Activated CD4-positive, alpha-beta T cell treated with anti-CD3 and anti-CD28 coated beads, Interleukin-2, Interleukin-4, amounts not matched to agents 100 ng/mL and 50 ng/mL, durations not matched to agents 16 hours and 8 hours (primary cell): ENCODE measurements around the gene PTPRR.

Experiments used
- DNase-seq: peaks from one replicate; pipeline ENCODE4 v3.0.0-alpha.2; 2020; ENCODE audit warnings: low spot score

PTPRR gene

GRCh38 chr12:70695361-70696023 is 225.0 kb downstream of the PTPRR start:
- no peak for DNase-seq

- no peak for DNase-seq
These were observed 227.8 kb downstream of the PTPRR start for GRCh38 chr12:70692681-70693288.

- no peak for DNase-seq
These were observed 229.4 kb downstream of the PTPRR start for GRCh38 chr12:70691018-70691672.

- DNase-seq = no peak
These were observed 233.6 kb downstream of the PTPRR start for GRCh38 chr12:70686907-70687306.

GRCh38 chr12:70686299-70686698 is 234.2 kb downstream of the PTPRR start:
- DNase-seq = no peak

- DNase-seq = no peak
These were observed 236.6 kb downstream of the PTPRR start for GRCh38 chr12:70683976-70684375.

GRCh38 chr12:70671698-70672097 is 248.8 kb downstream of the PTPRR start:
- no peak for DNase-seq

GRCh38 chr12:70670948-70671347 is 249.6 kb downstream of the PTPRR start:
- no peak for DNase-seq

- DNase-seq = no peak
These were observed 253.3 kb downstream of the PTPRR start for GRCh38 chr12:70667253-70667652.

- no peak for DNase-seq
These were observed 254.2 kb downstream of the PTPRR start for GRCh38 chr12:70666364-70666763.

GRCh38 chr12:70664465-70664881 is 256.1 kb downstream of the PTPRR start:
- no peak for DNase-seq

- DNase-seq = no peak
These were observed 256.7 kb downstream of the PTPRR start for GRCh38 chr12:70663838-70664237.

- DNase-seq = no peak
These were observed 258.9 kb downstream of the PTPRR start for GRCh38 chr12:70661466-70662161.

- no peak for DNase-seq
These were observed 259.8 kb downstream of the PTPRR start for GRCh38 chr12:70660620-70661219.

- DNase-seq = no peak
These were observed 260.4 kb downstream of the PTPRR start for GRCh38 chr12:70660002-70660604.

GRCh38 chr12:70659077-70659606 is 261.4 kb downstream of the PTPRR start:
- DNase-seq = no peak

GRCh38 chr12:70657616-70658286 is 262.8 kb downstream of the PTPRR start:
- DNase-seq = no peak

- DNase-seq = no peak
These were observed 268.1 kb downstream of the PTPRR start for GRCh38 chr12:70652451-70652850.

GRCh38 chr12:70648831-70649230 is 271.7 kb downstream of the PTPRR start:
- no peak for DNase-seq

- DNase-seq = no peak
These were observed 272.3 kb downstream of the PTPRR start for GRCh38 chr12:70648191-70648590.

- DNase-seq = no peak
These were observed 273.7 kb downstream of the PTPRR start for GRCh38 chr12:70646850-70647249.
